ENCODE measurements around the gene SLC18B1. TPM values are rescaled to one million over a fixed set of nuclear protein-coding genes. Genes with fewer than 3 reads are reported as not detected.

SLC18B1 gene
- total and polyA plus RNA-seq, 10 of the 15 experiments (the other 5 are each of a cell fraction or from before 2014, with no cell fraction given) = 3.5 to 11.8 (median 7.1) TPM

DNA sequence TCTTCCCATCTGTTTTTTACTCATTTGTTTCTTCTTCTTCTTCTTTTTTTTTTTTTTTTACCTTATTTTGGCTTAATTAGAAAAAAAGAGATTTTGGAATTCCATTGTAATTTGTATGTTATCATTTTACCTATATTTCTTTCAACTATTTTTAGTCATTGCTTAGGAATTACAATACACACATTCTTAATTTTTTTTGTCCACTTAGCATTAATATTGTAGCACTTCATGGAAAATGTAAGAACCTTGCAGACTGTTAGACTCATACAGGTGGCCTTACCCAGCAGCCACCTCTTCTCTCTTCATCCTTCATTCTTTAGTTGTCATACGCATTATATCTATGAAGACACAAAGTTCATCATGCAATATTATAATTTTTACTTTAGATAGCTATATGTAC is 5.8 kb upstream of the SLC18B1 start:
- H2AFZ ChIP-seq (ENCODE audit: control insufficient read depth, low read depth, low read length) = no peak overlapping the region
- no peaks in the 10 kb centered on the region for H3K4me1 ChIP-seq (ENCODE audit: control insufficient read depth, insufficient read depth, low read length)
- intact Hi-C loops (cut with micrococcal nuclease; ENCODE audit: unreplicated experiment) (no loop called here), in situ Hi-C loops (cut with MboI) (no loop called here)
- ChIA-PET SMC1A (ENCODE audit: uncharacterized antibody, unreplicated experiment) (no interaction called here), POLR2A (no interaction called here), CTCF (no interaction called here), RAD21 (ENCODE audit: unreplicated experiment) (no interaction called here)
- H3K27me3 ChIP-seq (replicated peaks in 1 of 2; ENCODE audit: control insufficient read depth in 2 of 2, insufficient read depth in 2 of 2, low read length in 1 of 2) = no peaks in the 10 kb centered on the region
- ATAC-seq (no peak), FAIRE-seq (no peak), DNase-seq (ENCODE audit: low read depth, low spot score) (no peak)
- no peak overlapping the region for H3K9ac ChIP-seq (ENCODE audit: control insufficient read depth, insufficient read depth, low read length)
- WGBS (ENCODE audit: insufficient coverage, insufficient replicate concordance, low lambda C conversion rate, missing lambda C conversion rate) = 91% methylated on average over 1 of the region's 1 CpG
- no peaks in the 10 kb centered on the region; the same call in 2 of the 3 replicates for H3K9me3 ChIP-seq (replicated peaks; ENCODE audit: control insufficient read depth, insufficient read depth, low read length)
- no TSS peak for BruUV-seq (replicated peaks)
- no peaks in the 10 kb centered on the region for H3K36me3 ChIP-seq (ENCODE audit: control insufficient read depth in 2 of 2, insufficient read depth in 2 of 2, low read length in 1 of 2)
- H3K27ac ChIP-seq (ENCODE audit: control insufficient read depth, insufficient read depth) = no peak overlapping the region
- H3K79me2 ChIP-seq (ENCODE audit: control insufficient read depth, insufficient read depth, low read length) = no peaks in the 10 kb centered on the region
- H3K4me2 ChIP-seq (ENCODE audit: control insufficient read depth, insufficient read depth) = no peak overlapping the region
- H3K4me3 ChIP-seq = no peak overlapping the region
- no peaks in the 10 kb centered on the region for H4K20me1 ChIP-seq (ENCODE audit: control insufficient read depth, insufficient read depth)
- no peak for TF ChIP-seq ZBED1 (IDR thresholded peaks at IDR 0.05; ENCODE audit: borderline replicate concordance)
- TF ChIP-seq, protein P1, sequence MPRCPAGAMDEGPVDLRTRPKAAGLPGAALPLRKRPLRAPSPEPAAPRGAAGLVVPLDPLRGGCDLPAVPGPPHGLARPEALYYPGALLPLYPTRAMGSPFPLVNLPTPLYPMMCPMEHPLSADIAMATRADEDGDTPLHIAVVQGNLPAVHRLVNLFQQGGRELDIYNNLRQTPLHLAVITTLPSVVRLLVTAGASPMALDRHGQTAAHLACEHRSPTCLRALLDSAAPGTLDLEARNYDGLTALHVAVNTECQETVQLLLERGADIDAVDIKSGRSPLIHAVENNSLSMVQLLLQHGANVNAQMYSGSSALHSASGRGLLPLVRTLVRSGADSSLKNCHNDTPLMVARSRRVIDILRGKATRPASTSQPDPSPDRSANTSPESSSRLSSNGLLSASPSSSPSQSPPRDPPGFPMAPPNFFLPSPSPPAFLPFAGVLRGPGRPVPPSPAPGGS (IDR thresholded peaks at IDR 0.05; ENCODE audit: borderline replicate concordance, insufficient read depth, low read depth, low read length, poor library complexity, severe bottlenecking) = no peak
- no peak for TF ChIP-seq FOS (IDR thresholded peaks at IDR 0.05; ENCODE audit: borderline replicate concordance, extremely low read depth, insufficient read length)
- no peak for TF ChIP-seq MYB (IDR thresholded peaks at IDR 0.05; ENCODE audit: borderline replicate concordance, low read depth, low read length)
- no peak for TF ChIP-seq HDAC2 (IDR thresholded peaks at IDR 0.05)
- TF ChIP-seq ATF7 (IDR thresholded peaks at IDR 0.05; ENCODE audit: low read depth) = no peak
- no peak for TF ChIP-seq BRCA1 (IDR thresholded peaks at IDR 0.05; ENCODE audit: low read depth, low read length)
- TF ChIP-seq CBFB (IDR thresholded peaks at IDR 0.05; ENCODE audit: low read depth) = no peak
- no peak for TF ChIP-seq WRNIP1 (IDR thresholded peaks at IDR 0.05; ENCODE audit: borderline replicate concordance, low read depth, low read length)
- no peak for TF ChIP-seq SPI1 (IDR thresholded peaks at IDR 0.05; ENCODE audit: borderline replicate concordance, insufficient read depth, low read depth, low read length)
- no peak for TF ChIP-seq PAX5 (IDR thresholded peaks at IDR 0.05; ENCODE audit: borderline replicate concordance, low read depth, low read length)
- TF ChIP-seq, protein P2, sequence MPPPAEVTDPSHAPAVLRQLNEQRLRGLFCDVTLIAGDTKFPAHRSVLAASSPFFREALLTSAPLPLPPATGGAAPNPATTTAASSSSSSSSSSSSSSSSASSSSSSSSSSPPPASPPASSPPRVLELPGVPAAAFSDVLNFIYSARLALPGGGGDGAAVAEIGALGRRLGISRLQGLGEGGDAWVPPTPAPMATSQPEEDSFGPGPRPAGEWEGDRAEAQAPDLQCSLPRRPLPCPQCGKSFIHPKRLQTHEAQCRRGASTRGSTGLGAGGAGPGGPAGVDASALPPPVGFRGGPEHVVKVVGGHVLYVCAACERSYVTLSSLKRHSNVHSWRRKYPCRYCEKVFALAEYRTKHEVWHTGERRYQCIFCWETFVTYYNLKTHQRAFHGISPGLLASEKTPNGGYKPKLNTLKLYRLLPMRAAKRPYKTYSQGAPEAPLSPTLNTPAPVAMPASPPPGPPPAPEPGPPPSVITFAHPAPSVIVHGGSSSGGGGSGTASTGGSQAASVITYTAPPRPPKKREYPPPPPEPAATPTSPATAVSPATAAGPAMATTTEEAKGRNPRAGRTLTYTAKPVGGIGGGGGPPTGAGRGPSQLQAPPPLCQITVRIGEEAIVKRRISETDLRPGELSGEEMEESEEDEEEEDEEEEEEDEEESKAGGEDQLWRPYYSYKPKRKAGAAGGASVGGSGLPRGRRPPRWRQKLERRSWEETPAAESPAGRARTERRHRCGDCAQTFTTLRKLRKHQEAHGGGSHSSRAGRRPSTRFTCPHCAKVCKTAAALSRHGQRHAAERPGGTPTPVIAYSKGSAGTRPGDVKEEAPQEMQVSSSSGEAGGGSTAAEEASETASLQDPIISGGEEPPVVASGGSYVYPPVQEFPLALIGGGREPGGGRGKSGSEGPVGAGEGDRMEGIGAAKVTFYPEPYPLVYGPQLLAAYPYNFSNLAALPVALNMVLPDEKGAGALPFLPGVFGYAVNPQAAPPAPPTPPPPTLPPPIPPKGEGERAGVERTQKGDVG (CRISPR knock-in tag; IDR thresholded peaks at IDR 0.05) = no peak
- no peak for TF ChIP-seq HDAC6 (IDR thresholded peaks at IDR 0.05; ENCODE audit: unreplicated experiment)
- TF ChIP-seq, protein P3, sequence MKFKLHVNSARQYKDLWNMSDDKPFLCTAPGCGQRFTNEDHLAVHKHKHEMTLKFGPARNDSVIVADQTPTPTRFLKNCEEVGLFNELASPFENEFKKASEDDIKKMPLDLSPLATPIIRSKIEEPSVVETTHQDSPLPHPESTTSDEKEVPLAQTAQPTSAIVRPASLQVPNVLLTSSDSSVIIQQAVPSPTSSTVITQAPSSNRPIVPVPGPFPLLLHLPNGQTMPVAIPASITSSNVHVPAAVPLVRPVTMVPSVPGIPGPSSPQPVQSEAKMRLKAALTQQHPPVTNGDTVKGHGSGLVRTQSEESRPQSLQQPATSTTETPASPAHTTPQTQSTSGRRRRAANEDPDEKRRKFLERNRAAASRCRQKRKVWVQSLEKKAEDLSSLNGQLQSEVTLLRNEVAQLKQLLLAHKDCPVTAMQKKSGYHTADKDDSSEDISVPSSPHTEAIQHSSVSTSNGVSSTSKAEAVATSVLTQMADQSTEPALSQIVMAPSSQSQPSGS (IDR thresholded peaks at IDR 0.05; ENCODE audit: low read length) = no peak
- TF ChIP-seq, protein P4, sequence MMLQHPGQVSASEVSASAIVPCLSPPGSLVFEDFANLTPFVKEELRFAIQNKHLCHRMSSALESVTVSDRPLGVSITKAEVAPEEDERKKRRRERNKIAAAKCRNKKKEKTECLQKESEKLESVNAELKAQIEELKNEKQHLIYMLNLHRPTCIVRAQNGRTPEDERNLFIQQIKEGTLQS (IDR thresholded peaks at IDR 0.05; ENCODE audit: borderline replicate concordance, extremely low read depth, low read depth, low read length) = no peak
- TF ChIP-seq SIX5 (IDR thresholded peaks at IDR 0.05; ENCODE audit: low read depth, low read length, severe bottlenecking) = no peak

Data from GM12878 (cell line).